Large intestine (tissue), 3 donors: ENCODE results near the gene CIAO2A. TPM values are rescaled to one million over a fixed set of nuclear protein-coding genes. Genes with fewer than 3 reads are reported as not detected.
"Not testable (repeated sequence)": the region's sequence is repeated elsewhere in the genome, so short reads cannot be mapped to it uniquely, and the experiment has no call there.

Source experiments
- DNase-seq, 2 donors: peaks; one replicate each; pipeline versions ENCODE4 v3.0.0 to v3.0.0-alpha.2; 2013
- H3K27ac ChIP-seq: one replicate; pipeline ENCODE4 v1.5.1; 2013; ENCODE audit warnings: low read length
- H3K27me3 ChIP-seq: 2 replicates; pipeline ENCODE4 v1.6.1; 2013; ENCODE audit warnings: low read length; ENCODE audit not compliant: control insufficient read depth, insufficient read depth
- H3K36me3 ChIP-seq: 2 replicates; pipeline ENCODE4 v1.6.1; 2013; ENCODE audit warnings: low read length; ENCODE audit not compliant: control insufficient read depth, insufficient read depth
- H3K4me1 ChIP-seq: one replicate; pipeline ENCODE4 v1.6.1; 2013; ENCODE audit warnings: low read length; ENCODE audit not compliant: control insufficient read depth, insufficient read depth
- H3K4me3 ChIP-seq: one replicate; pipeline ENCODE4 v1.5.1; 2013; ENCODE audit warnings: low read length
- H3K9me3 ChIP-seq: one replicate; pipeline ENCODE4 v1.6.1; 2013; ENCODE audit warnings: mild to moderate bottlenecking, low read depth, low read length, moderate library complexity; ENCODE audit not compliant: control insufficient read depth
- WGBS: methylation state at CpG from one replicate; pipeline ENCODE4 v1.1.5; 2013; ENCODE audit warnings: low lambda C conversion rate; ENCODE audit not compliant: insufficient coverage; 5-methylcytosine and 5-hydroxymethylcytosine counted together
- polyA plus RNA-seq: library from polyadenylated mRNA; unstranded; fragments of 120-200 nt; gene quantifications from one replicate; pipeline ENCODE4 v1.2.1, GENCODE V29; 2013

The CIAO2A gene
- polyA plus RNA-seq, 1 donor: 99.9 TPM

- peaks cover 2% of the 10 kb centered on the region for H3K4me1 ChIP-seq
- peaks cover 81% of the 10 kb centered on the region for H3K36me3 ChIP-seq
- no peaks in the 10 kb centered on the region for H3K27me3 ChIP-seq
- DNase-seq: peak in 1 of 2 donors; percentile 25
- no peaks in the 10 kb centered on the region for H3K9me3 ChIP-seq
- 44% methylated on average over 2 of the region's 5 CpGs for whole genome bisulfite sequencing
- no peak overlapping the region for H3K4me3 ChIP-seq
- H3K27ac ChIP-seq: peak overlapping the region; percentile 69
These were observed 24.3 kb upstream of the CIAO2A start for GRCh38 chr15:64117759-64118487.

- no peaks in the 10 kb centered on the region for H3K27me3 ChIP-seq
- H3K4me3 ChIP-seq: no peak overlapping the region
- peaks cover 13% of the 10 kb centered on the region for H3K4me1 ChIP-seq
- peak overlapping the region; percentile 43 for H3K27ac ChIP-seq
- 86% methylated on average over 1 of the region's 1 CpG for WGBS
- DNase-seq: no peak
- H3K36me3 ChIP-seq: peaks cover 42% of the 10 kb centered on the region
- H3K9me3 ChIP-seq: no peaks in the 10 kb centered on the region
These were observed 19.3 kb upstream of the CIAO2A start for GRCh38 chr15:64112904-64113303.

- Histone ChIP-seq H3K36me3 (peaks cover 38% of the 10 kb centered on the region), H3K27me3 (no peaks in the 10 kb centered on the region), H3K4me3 (no peak overlapping the region), H3K4me1 (peaks cover 11% of the 10 kb centered on the region), H3K9me3 (no peaks in the 10 kb centered on the region), H3K27ac (peak overlapping the region; percentile 58)
- DNase-seq: peak; percentile 74 to 84
- WGBS: 47% methylated on average over 3 of the region's 4 CpGs
These were observed 18.6 kb upstream of the CIAO2A start for GRCh38 chr15:64112073-64112772.

GRCh38 chr15:64111679-64112050, 18.0 kb upstream of the CIAO2A start:
- DNase-seq: peak in 1 of 2 donors; percentile 18
- H3K27ac ChIP-seq: peak overlapping the region; percentile 58
- peaks cover 32% of the 10 kb centered on the region for H3K36me3 ChIP-seq
- no CpG with 5 or more reads among the region's 3 CpGs for WGBS
- peaks cover 11% of the 10 kb centered on the region for H3K4me1 ChIP-seq
- H3K9me3 ChIP-seq: no peaks in the 10 kb centered on the region
- H3K27me3 ChIP-seq: no peaks in the 10 kb centered on the region
- H3K4me3 ChIP-seq: no peak overlapping the region

GRCh38 chr15:64110950-64111678, 17.5 kb upstream of the CIAO2A start:
- Histone ChIP-seq H3K9me3 (no peaks in the 10 kb centered on the region), H3K36me3 (peaks cover 26% of the 10 kb centered on the region), H3K27me3 (no peaks in the 10 kb centered on the region), H3K27ac (peak overlapping the region; percentile 58), H3K4me1 (peaks cover 11% of the 10 kb centered on the region), H3K4me3 (no peak overlapping the region)
- no peak for DNase-seq
- WGBS: no CpG with 5 or more reads among the region's 3 CpGs

GRCh38 chr15:64110108-64110701, 16.6 kb upstream of the CIAO2A start:
- Histone ChIP-seq H3K36me3 (peaks cover 19% of the 10 kb centered on the region), H3K4me1 (peaks cover 11% of the 10 kb centered on the region), H3K27ac (peak overlapping the region; percentile 58)
- not testable (repeated sequence) for H3K27me3 ChIP-seq, DNase-seq, H3K9me3 ChIP-seq, H3K4me3 ChIP-seq
- WGBS: 100% methylated on average over 1 of the region's 4 CpGs

GRCh38 chr15:64107337-64107736, 13.7 kb upstream of the CIAO2A start:
- Histone ChIP-seq H3K27ac (no peak overlapping the region), H3K36me3 (no peaks in the 10 kb centered on the region), H3K27me3 (no peaks in the 10 kb centered on the region), H3K4me3 (no peak overlapping the region), H3K9me3 (no peaks in the 10 kb centered on the region), H3K4me1 (peaks cover 11% of the 10 kb centered on the region)
- whole genome bisulfite sequencing: no CpG with 5 or more reads among the region's 1 CpG
- DNase-seq: no peak

GRCh38 chr15:64105113-64105704, 11.6 kb upstream of the CIAO2A start:
- WGBS: 100% methylated on average over 3 of the region's 9 CpGs
- H3K36me3 ChIP-seq: no peaks in the 10 kb centered on the region
- H3K27ac ChIP-seq: peak overlapping the region; percentile 11
- no peak overlapping the region for H3K4me3 ChIP-seq
- DNase-seq: peak in 1 of 2 donors; percentile 40
- H3K4me1 ChIP-seq: no peaks in the 10 kb centered on the region
- H3K27me3 ChIP-seq: no peaks in the 10 kb centered on the region
- H3K9me3 ChIP-seq: no peaks in the 10 kb centered on the region

- Histone ChIP-seq H3K9me3 (no peaks in the 10 kb centered on the region), H3K36me3 (no peaks in the 10 kb centered on the region), H3K27ac (no peak overlapping the region), H3K4me3 (no peak overlapping the region), H3K27me3 (no peaks in the 10 kb centered on the region), H3K4me1 (peaks cover 2% of the 10 kb centered on the region)
- DNase-seq: no peak
- no CpG with 5 or more reads among the region's 2 CpGs for WGBS
These were observed 8.9 kb upstream of the CIAO2A start for GRCh38 chr15:64102497-64102896.

GRCh38 chr15:64100958-64101357, 7.3 kb upstream of the CIAO2A start:
- no peaks in the 10 kb centered on the region for H3K27me3 ChIP-seq
- H3K4me3 ChIP-seq: no peak overlapping the region
- peaks cover 3% of the 10 kb centered on the region for H3K4me1 ChIP-seq
- H3K27ac ChIP-seq: no peak overlapping the region
- no peak for DNase-seq
- WGBS: no CpG with 5 or more reads among the region's 2 CpGs
- no peaks in the 10 kb centered on the region for H3K36me3 ChIP-seq
- no peaks in the 10 kb centered on the region for H3K9me3 ChIP-seq
